K562 (cell line): ENCODE measurements around the gene TUBB1. TPM values are rescaled to one million over a fixed set of nuclear protein-coding genes. Genes with fewer than 3 reads are reported as not detected.

Experiments used
- ATAC-seq: fragments of 200-7000 bp; cut with Tn5 transposase; 3 replicates; pipeline ENCODE4 v1.9.1; 2020; ENCODE audit warnings: moderate library complexity
- BruUV-seq: library from RNA; stranded (reverse); fragments of 400-500 nt; replicated peaks from 2 replicates; lab custom pipeline; 2021; lab: Mats Ljungman, UMichigan
- CTCF ChIA-PET: fragments of 300-600 bp; formaldehyde crosslinking; extraction: SDS; loops from one replicate; lab custom pipeline; 2021; ENCODE audit warnings: low intra/inter-chr PET ratio; lab: Yijun Ruan, JAX
- POLR2A ChIA-PET: fragments of 300-600, 350-650 bp; sonication (Branson Sonifier 250); formaldehyde crosslinking; extraction: SDS; loops from one replicate; lab custom pipeline; 2021; ENCODE audit warnings: antibody characterized with exemption, inconsistent platforms; lab: Yijun Ruan, JAX
- DNase-seq, 4 experiments: peaks; one replicate each; pipeline versions ENCODE4 v3.0.0 to v3.0.0-alpha.2; 2011 to 2018; ENCODE audit warnings: low spot score in 3 of 4, mixed read lengths in 3 of 4; ENCODE audit errors: extremely low read depth in 1 of 4
- FAIRE-seq: peaks from 2 replicates; lab custom pipeline; 2011; peaks lifted over from hg19 to GRCh38; lab: Jason Lieb, UNC
- H2AFZ ChIP-seq: 2 replicates; pipeline ENCODE4 v1.6.0; 2011; ENCODE audit warnings: low read depth, low read length, control low read depth, inconsistent platforms
- H3K27ac ChIP-seq: fragments of 200-600 bp; 3 replicates; pipeline ENCODE4 v1.8.0; 2011; ENCODE audit warnings: low read depth, mild to moderate bottlenecking, control low read depth, inconsistent platforms, low read length, moderate library complexity, mixed read lengths; ENCODE audit errors: extremely low read depth
- H3K27me3 ChIP-seq, 2 experiments: fragments of 300-600 bp in 1 of 2; 2 replicates in 1 of 2; 3 replicates in 1 of 2; pipeline versions ENCODE4 v1.6.0 to v1.8.0; 2011; ENCODE audit warnings: inconsistent platforms in 2 of 2, low read length in 2 of 2, mild to moderate bottlenecking in 1 of 2, mixed read lengths in 1 of 2, moderate library complexity in 1 of 2; ENCODE audit not compliant: control insufficient read depth in 2 of 2, insufficient read depth in 2 of 2
- H3K36me3 ChIP-seq: fragments of 300-600 bp; 3 replicates; pipeline ENCODE4 v1.8.0; 2011; ENCODE audit warnings: mild to moderate bottlenecking, low read length, inconsistent platforms; ENCODE audit not compliant: control insufficient read depth, insufficient read depth
- H3K4me1 ChIP-seq, 2 experiments: fragments of 200-600 bp in 1 of 2; replicated peaks in 1 of 2; 2 replicates in 1 of 2; 3 replicates in 1 of 2; pipeline versions ENCODE4 v1.5.1 to v1.8.0; 2011; ENCODE audit warnings: inconsistent platforms in 2 of 2, low read length in 2 of 2, mild to moderate bottlenecking in 1 of 2, mixed read lengths in 1 of 2, moderate library complexity in 1 of 2; ENCODE audit not compliant: control insufficient read depth in 2 of 2, insufficient read depth in 2 of 2
- H3K4me2 ChIP-seq: 2 replicates; pipeline ENCODE4 v1.6.1; 2011; ENCODE audit warnings: low read length, control low read depth, inconsistent platforms, mixed read lengths; ENCODE audit not compliant: insufficient read depth
- H3K4me3 ChIP-seq: fragments of 200-600 bp; sonication (generic), shearing (Covaris generic); 2 replicates; pipeline ENCODE4 v1.5.1; 2016; ENCODE audit warnings: control low read depth, inconsistent platforms
- H3K79me2 ChIP-seq: fragments of 200-600 bp; 3 replicates; pipeline ENCODE4 v1.8.0; 2011; ENCODE audit warnings: low read length, inconsistent platforms; ENCODE audit not compliant: control insufficient read depth, insufficient read depth
- H3K9ac ChIP-seq, 2 experiments: 2 replicates each; pipeline versions ENCODE4 v1.6.0 to v1.6.1; 2011; ENCODE audit warnings: low read depth in 2 of 2, low read length in 2 of 2, control low read depth in 1 of 2, inconsistent platforms in 1 of 2, mild to moderate bottlenecking in 1 of 2, mixed read lengths in 1 of 2; ENCODE audit not compliant: insufficient read depth in 1 of 2
- H3K9me1 ChIP-seq: one replicate; pipeline ENCODE4 v1.6.0; 2011; ENCODE audit warnings: inconsistent platforms, mild to moderate bottlenecking, low read length, moderate library complexity; ENCODE audit not compliant: control insufficient read depth, insufficient read depth
- H3K9me3 ChIP-seq: replicated peaks from 2 replicates; pipeline ENCODE4 v1.5.1; 2011; ENCODE audit warnings: low read depth, low read length, inconsistent platforms; ENCODE audit not compliant: control insufficient read depth, insufficient read depth
- H4K20me1 ChIP-seq: replicated peaks from 2 replicates; pipeline ENCODE4 v1.6.1; 2011; ENCODE audit warnings: low read length, inconsistent platforms, mixed read lengths; ENCODE audit not compliant: control insufficient read depth, insufficient read depth
- CTCF ChIP-seq, 3 experiments: IDR thresholded peaks in 2 of 3; conservative IDR thresholded peaks in 1 of 3; 2 replicates each; pipeline ENCODE4 v1.5.1; 2011 to 2012; ENCODE audit warnings: low read length in 3 of 3, mild to moderate bottlenecking in 3 of 3, control low read depth in 2 of 3, improper control_type of control experiment in 1 of 3, inconsistent platforms in 1 of 3, low read depth in 1 of 3, mixed read lengths in 1 of 3, moderate library complexity in 1 of 3; ENCODE audit not compliant: insufficient read depth in 2 of 3
- KDM1A ChIP-seq, 2 experiments: fragments of 450-650 bp; IDR thresholded peaks; 2 replicates each; pipeline ENCODE4 v1.6.1; 2016; ENCODE audit warnings: mild to moderate bottlenecking in 2 of 2
- NFIC ChIP-seq: fragments of 450-650 bp; IDR thresholded peaks from 2 replicates; pipeline ENCODE4 v1.6.1; 2017; ENCODE audit warnings: mild to moderate bottlenecking, inconsistent platforms
- XRCC3 ChIP-seq: fragments of 450-650 bp; IDR thresholded peaks from 2 replicates; pipeline ENCODE4 v1.6.1; 2017; ENCODE audit warnings: mild to moderate bottlenecking, moderate library complexity
- ZBTB8A ChIP-seq: fragments of 450-650 bp; IDR thresholded peaks from 2 replicates; pipeline ENCODE4 v1.6.1; 2018; ENCODE audit warnings: mild to moderate bottlenecking, moderate library complexity; ENCODE audit not compliant: partially characterized antibody
- ZKSCAN1 ChIP-seq: fragments of 150-350 bp; IDR thresholded peaks from 2 replicates; pipeline ENCODE4 v1.6.1; 2016; ENCODE audit warnings: low read depth, low read length
- ZZZ3 ChIP-seq: fragments of 450-650 bp; IDR thresholded peaks from 2 replicates; pipeline ENCODE4 v1.6.1; 2016; ENCODE audit warnings: antibody characterized with exemption, mild to moderate bottlenecking, moderate library complexity
- WGBS: fragments of 100-300 bp; shearing (Covaris generic); methylation state at CpG from one replicate; pipeline ENCODE4 v1.1.6; 2016; ENCODE audit warnings: low coverage, mixed read lengths; ENCODE audit not compliant: insufficient coverage; ENCODE audit errors: missing lambda C conversion rate; 5-methylcytosine and 5-hydroxymethylcytosine counted together
- in situ Hi-C: fragments of 300-500 bp; cut with MboI; formaldehyde crosslinking; loops from 4 replicates; pipeline ENCODE4 v1.15.0; 2018; ENCODE audit warnings: inconsistent platforms, mixed read lengths
- intact Hi-C: fragments of 100-400 bp; cut with micrococcal nuclease; formaldehyde crosslinking; loops from 2 replicates; pipeline ENCODE4 v1.14.2; 2022
- polyA plus RNA-seq, 8 experiments: library from polyadenylated mRNA; depleted of rRNA in 4 of 8; stranded (reverse) in 5 of 8; unstranded in 3 of 8; fragments of >200 nt; fragmentation: Nextera tagmentation in 2 of 8; fragmentation: Illumina TruSeq in 1 of 8; extraction: Ambion mirVana in 2 of 8; extraction: Trizol in 1 of 8; gene quantifications; 2 replicates each; pipeline versions ENCODE4 v1.2.1 to v1.2.3, GENCODE V29; 2011 to 2014; ENCODE audit warnings: inconsistent platforms in 1 of 8, missing spikeins in 1 of 8
- total RNA-seq, 7 experiments: library from RNA; depleted of rRNA in 6 of 7; stranded (reverse); fragments of >200 nt in 6 of 7; fragmentation: Illumina TruSeq in 2 of 7; extraction: Trizol in 2 of 7; gene quantifications; 2 replicates each; pipeline versions ENCODE4 v1.2.1 to v1.2.3, GENCODE V29; 2011 to 2021; ENCODE audit warnings: low replicate concordance in 1 of 7
- TF ChIP-seq, protein P1 (sequence below): sonication (generic); formaldehyde crosslinking; IDR thresholded peaks from 2 replicates; pipeline ENCODE4 v1.8.0; 2022; ENCODE audit warnings: mild to moderate bottlenecking, missing genetic modification reagents
- TF ChIP-seq, protein P2 (sequence below): fragments of 450-650 bp; IDR thresholded peaks from 2 replicates; pipeline ENCODE4 v1.6.1; 2016
- TF ChIP-seq, protein P3 (sequence below): fragments of 150-350 bp; IDR thresholded peaks from 2 replicates; pipeline ENCODE4 v1.6.1; 2014; ENCODE audit warnings: low read depth, mild to moderate bottlenecking, low read length, borderline replicate concordance

TUBB1 gene
- total and polyA plus RNA-seq, 9 of the 15 experiments (the other 6 are each of a cell fraction or from before 2014, with no cell fraction given) = 1.5 to 3.9 (median 2.4) TPM

DNA sequence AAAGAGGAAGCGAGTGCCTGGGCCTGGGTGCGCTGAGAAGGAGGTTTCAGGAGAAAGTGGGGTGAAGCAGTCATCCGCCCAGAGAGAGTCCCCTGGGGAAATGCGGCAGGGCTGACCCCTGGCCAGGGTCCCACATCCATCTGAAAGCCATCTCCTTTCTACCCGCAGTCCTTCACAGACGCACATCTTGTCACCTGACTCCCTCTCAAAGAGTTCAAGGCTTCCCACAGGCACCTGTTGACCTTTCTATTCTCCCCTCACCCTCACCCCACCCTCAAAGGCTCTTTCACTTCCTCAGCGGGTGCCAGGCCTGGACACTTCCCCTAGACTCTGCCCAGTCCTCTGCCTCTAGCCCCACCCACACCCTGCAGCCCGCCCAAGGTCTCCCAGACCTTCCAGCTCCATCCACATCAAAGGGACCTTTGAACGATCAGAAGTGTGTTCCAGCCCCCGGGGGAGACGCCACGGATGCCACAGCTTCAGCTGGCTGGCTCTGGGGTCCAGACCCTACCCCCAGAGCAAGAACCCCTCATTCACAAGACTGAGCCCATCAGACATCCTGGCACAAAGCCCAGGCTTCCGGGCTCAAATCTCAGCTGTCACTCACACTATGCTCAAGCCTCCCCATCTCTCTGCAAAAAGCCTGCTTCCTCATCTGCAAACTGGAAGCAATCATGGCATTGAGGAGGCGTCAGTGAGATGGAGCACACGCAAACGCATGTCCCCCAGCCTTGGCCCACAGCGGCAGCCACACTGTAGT is 14.3 kb upstream of the TUBB1 start:
- DNase-seq (no peak), ATAC-seq (no peak), FAIRE-seq (no peak)
- Histone ChIP-seq H3K9me1 (peaks cover 6% of the 10 kb centered on the region), H3K27me3 (no peaks in the 10 kb centered on the region), H3K4me2 (peak overlapping the region; percentile 87), H3K27ac (no peak overlapping the region; the same call in 2 of the 3 replicates), H3K9ac (peak overlapping the region; percentile 91 to 99; a peak in 3 of 4 replicates), H3K79me2 (peaks cover 41% of the 10 kb centered on the region), H3K36me3 (peaks cover 52% of the 10 kb centered on the region; the same call in 2 of the 3 replicates), H2AFZ (no peak overlapping the region), H3K4me3 (peak overlapping the region; percentile 66; the same call in 1 of the 2 replicates), H4K20me1 (peaks cover 2% of the 10 kb centered on the region), H3K4me1 (peaks cover 31 to 81% of the 10 kb centered on the region in 2 experiments), H3K9me3 (no peaks in the 10 kb centered on the region)
- ChIA-PET CTCF (no interaction called here), POLR2A (interaction anchor here (1.1 kb wide), 2 partner anchors 16 to 21 kb away, joined by 3 read pairs; no protein-coding TSS in a partner anchor)
- WGBS = 72% methylated on average over 16 of the region's 17 CpGs
- in situ Hi-C loops = no loop called here
- BruUV-seq = no TSS peak
- intact Hi-C loops = no loop called here
- TF ChIP-seq, protein P1, sequence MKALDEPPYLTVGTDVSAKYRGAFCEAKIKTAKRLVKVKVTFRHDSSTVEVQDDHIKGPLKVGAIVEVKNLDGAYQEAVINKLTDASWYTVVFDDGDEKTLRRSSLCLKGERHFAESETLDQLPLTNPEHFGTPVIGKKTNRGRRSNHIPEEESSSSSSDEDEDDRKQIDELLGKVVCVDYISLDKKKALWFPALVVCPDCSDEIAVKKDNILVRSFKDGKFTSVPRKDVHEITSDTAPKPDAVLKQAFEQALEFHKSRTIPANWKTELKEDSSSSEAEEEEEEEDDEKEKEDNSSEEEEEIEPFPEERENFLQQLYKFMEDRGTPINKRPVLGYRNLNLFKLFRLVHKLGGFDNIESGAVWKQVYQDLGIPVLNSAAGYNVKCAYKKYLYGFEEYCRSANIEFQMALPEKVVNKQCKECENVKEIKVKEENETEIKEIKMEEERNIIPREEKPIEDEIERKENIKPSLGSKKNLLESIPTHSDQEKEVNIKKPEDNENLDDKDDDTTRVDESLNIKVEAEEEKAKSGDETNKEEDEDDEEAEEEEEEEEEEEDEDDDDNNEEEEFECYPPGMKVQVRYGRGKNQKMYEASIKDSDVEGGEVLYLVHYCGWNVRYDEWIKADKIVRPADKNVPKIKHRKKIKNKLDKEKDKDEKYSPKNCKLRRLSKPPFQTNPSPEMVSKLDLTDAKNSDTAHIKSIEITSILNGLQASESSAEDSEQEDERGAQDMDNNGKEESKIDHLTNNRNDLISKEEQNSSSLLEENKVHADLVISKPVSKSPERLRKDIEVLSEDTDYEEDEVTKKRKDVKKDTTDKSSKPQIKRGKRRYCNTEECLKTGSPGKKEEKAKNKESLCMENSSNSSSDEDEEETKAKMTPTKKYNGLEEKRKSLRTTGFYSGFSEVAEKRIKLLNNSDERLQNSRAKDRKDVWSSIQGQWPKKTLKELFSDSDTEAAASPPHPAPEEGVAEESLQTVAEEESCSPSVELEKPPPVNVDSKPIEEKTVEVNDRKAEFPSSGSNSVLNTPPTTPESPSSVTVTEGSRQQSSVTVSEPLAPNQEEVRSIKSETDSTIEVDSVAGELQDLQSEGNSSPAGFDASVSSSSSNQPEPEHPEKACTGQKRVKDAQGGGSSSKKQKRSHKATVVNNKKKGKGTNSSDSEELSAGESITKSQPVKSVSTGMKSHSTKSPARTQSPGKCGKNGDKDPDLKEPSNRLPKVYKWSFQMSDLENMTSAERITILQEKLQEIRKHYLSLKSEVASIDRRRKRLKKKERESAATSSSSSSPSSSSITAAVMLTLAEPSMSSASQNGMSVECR (CRISPR knock-in tag) = no peak
- TF ChIP-seq ZBTB8A = no peak
- TF ChIP-seq XRCC3 = no peak
- peak in 1 of 2 experiments; percentile 48; a peak in 2 of 4 replicates for TF ChIP-seq KDM1A (IDR thresholded peaks at IDR 0.05)
- TF ChIP-seq ZZZ3 = no peak
- peak; percentile 73 for TF ChIP-seq NFIC
- TF ChIP-seq, protein P2, sequence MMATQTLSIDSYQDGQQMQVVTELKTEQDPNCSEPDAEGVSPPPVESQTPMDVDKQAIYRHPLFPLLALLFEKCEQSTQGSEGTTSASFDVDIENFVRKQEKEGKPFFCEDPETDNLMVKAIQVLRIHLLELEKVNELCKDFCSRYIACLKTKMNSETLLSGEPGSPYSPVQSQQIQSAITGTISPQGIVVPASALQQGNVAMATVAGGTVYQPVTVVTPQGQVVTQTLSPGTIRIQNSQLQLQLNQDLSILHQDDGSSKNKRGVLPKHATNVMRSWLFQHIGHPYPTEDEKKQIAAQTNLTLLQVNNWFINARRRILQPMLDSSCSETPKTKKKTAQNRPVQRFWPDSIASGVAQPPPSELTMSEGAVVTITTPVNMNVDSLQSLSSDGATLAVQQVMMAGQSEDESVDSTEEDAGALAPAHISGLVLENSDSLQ = peak; percentile 93
- no peak for TF ChIP-seq CTCF (IDR thresholded peaks at IDR 0.05 in 2 of 3, conservative IDR thresholded peaks at IDR 0.05 in 1 of 3; ENCODE audit: insufficient read depth in 2 of 3, low read depth in 1 of 3, low read length in 3 of 3)
- TF ChIP-seq, protein P3, sequence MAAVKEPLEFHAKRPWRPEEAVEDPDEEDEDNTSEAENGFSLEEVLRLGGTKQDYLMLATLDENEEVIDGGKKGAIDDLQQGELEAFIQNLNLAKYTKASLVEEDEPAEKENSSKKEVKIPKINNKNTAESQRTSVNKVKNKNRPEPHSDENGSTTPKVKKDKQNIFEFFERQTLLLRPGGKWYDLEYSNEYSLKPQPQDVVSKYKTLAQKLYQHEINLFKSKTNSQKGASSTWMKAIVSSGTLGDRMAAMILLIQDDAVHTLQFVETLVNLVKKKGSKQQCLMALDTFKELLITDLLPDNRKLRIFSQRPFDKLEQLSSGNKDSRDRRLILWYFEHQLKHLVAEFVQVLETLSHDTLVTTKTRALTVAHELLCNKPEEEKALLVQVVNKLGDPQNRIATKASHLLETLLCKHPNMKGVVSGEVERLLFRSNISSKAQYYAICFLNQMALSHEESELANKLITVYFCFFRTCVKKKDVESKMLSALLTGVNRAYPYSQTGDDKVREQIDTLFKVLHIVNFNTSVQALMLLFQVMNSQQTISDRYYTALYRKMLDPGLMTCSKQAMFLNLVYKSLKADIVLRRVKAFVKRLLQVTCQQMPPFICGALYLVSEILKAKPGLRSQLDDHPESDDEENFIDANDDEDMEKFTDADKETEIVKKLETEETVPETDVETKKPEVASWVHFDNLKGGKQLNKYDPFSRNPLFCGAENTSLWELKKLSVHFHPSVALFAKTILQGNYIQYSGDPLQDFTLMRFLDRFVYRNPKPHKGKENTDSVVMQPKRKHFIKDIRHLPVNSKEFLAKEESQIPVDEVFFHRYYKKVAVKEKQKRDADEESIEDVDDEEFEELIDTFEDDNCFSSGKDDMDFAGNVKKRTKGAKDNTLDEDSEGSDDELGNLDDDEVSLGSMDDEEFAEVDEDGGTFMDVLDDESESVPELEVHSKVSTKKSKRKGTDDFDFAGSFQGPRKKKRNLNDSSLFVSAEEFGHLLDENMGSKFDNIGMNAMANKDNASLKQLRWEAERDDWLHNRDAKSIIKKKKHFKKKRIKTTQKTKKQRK = no peak
- TF ChIP-seq ZKSCAN1 = no peak
